Osteocyte (in vitro differentiated cells): ENCODE data around the gene RNF224. TPM values are rescaled to one million over a fixed set of nuclear protein-coding genes. Genes with fewer than 3 reads are reported as not detected.

Experiments used
- DNase-seq: peaks from one replicate; pipeline ENCODE4 v3.0.0; 2021; ENCODE audit warnings: mixed read lengths; ENCODE audit not compliant: unreplicated experiment; ENCODE audit errors: extremely low spot score
- H3K27ac Mint-ChIP-seq: one replicate; pipeline ENCODE4 v1.8.0; 2021; ENCODE audit warnings: mild to moderate bottlenecking, mixed read lengths; ENCODE audit not compliant: unreplicated experiment
- H3K27me3 Mint-ChIP-seq: one replicate; pipeline ENCODE4 v1.8.0; 2021; ENCODE audit warnings: mixed read lengths; ENCODE audit not compliant: unreplicated experiment
- H3K36me3 Mint-ChIP-seq: one replicate; pipeline ENCODE4 v1.8.0; 2021; ENCODE audit warnings: mixed read lengths; ENCODE audit not compliant: unreplicated experiment
- H3K4me1 Mint-ChIP-seq: one replicate; pipeline ENCODE4 v1.8.0; 2021; ENCODE audit warnings: mixed read lengths; ENCODE audit not compliant: unreplicated experiment
- H3K4me3 Mint-ChIP-seq: one replicate; pipeline ENCODE4 v1.8.0; 2021; ENCODE audit warnings: mild to moderate bottlenecking, moderate library complexity, mixed read lengths; ENCODE audit not compliant: unreplicated experiment
- H3K9me3 Mint-ChIP-seq: one replicate; pipeline ENCODE4 v1.8.0; 2021; ENCODE audit warnings: mixed read lengths; ENCODE audit not compliant: unreplicated experiment
- CTCF ChIP-seq: fragments of 200-600 bp; sonication (generic); IDR thresholded peaks from 2 replicates; pipeline ENCODE4 v1.5.0; 2021; ENCODE audit warnings: antibody characterized with exemption, mild to moderate bottlenecking, moderate library complexity
- total RNA-seq: library from RNA; stranded (reverse); gene quantifications from 2 replicates; pipeline ENCODE4 v1.2.1, GENCODE V29; 2021

The RNF224 gene
- total RNA-seq, 1 donor from 2014 or later: not detected

GRCh38 chr9:137233143-137233980, 6.1 kb downstream of the RNF224 start:
- no peaks in the 10 kb centered on the region for H3K9me3 Mint-ChIP-seq
- TF ChIP-seq CTCF: no peak
- H3K27me3 Mint-ChIP-seq: no peaks in the 10 kb centered on the region
- no peaks in the 10 kb centered on the region for H3K36me3 Mint-ChIP-seq
- no peak overlapping the region for H3K27ac Mint-ChIP-seq
- DNase-seq: no peak
- H3K4me1 Mint-ChIP-seq: peaks cover 1% of the 10 kb centered on the region
- no peak overlapping the region for H3K4me3 Mint-ChIP-seq

GRCh38 chr9:137234055-137234697, 6.9 kb downstream of the RNF224 start:
- Mint-ChIP-seq H3K9me3 (no peaks in the 10 kb centered on the region), H3K27ac (no peak overlapping the region), H3K4me1 (peaks cover 7% of the 10 kb centered on the region), H3K27me3 (no peaks in the 10 kb centered on the region), H3K4me3 (no peak overlapping the region), H3K36me3 (no peaks in the 10 kb centered on the region)
- TF ChIP-seq CTCF: no peak
- no peak for DNase-seq

GRCh38 chr9:137234758-137235423, 7.6 kb downstream of the RNF224 start:
- H3K9me3 Mint-ChIP-seq: no peaks in the 10 kb centered on the region
- no peaks in the 10 kb centered on the region for H3K36me3 Mint-ChIP-seq
- H3K27ac Mint-ChIP-seq: no peak overlapping the region
- H3K27me3 Mint-ChIP-seq: no peaks in the 10 kb centered on the region
- H3K4me1 Mint-ChIP-seq: peaks cover 12% of the 10 kb centered on the region
- DNase-seq: no peak
- H3K4me3 Mint-ChIP-seq: no peak overlapping the region
- TF ChIP-seq CTCF: no peak

GRCh38 chr9:137235424-137236237, 8.3 kb downstream of the RNF224 start:
- no peaks in the 10 kb centered on the region for H3K36me3 Mint-ChIP-seq
- H3K9me3 Mint-ChIP-seq: no peaks in the 10 kb centered on the region
- no peak overlapping the region for H3K4me3 Mint-ChIP-seq
- H3K27ac Mint-ChIP-seq: no peak overlapping the region
- H3K4me1 Mint-ChIP-seq: peaks cover 14% of the 10 kb centered on the region
- no peak for TF ChIP-seq CTCF
- DNase-seq: no peak
- H3K27me3 Mint-ChIP-seq: no peaks in the 10 kb centered on the region
